Mesothelial cell of epicardium (in vitro differentiated cells): ENCODE results near the gene ZNF438. TPM values are rescaled to one million over a fixed set of nuclear protein-coding genes. Genes with fewer than 3 reads are reported as not detected.

Experiments used
- DNase-seq, 2 experiments: peaks; one replicate each; pipeline ENCODE4 v3.0.0; 2021; ENCODE audit warnings: low spot score in 2 of 2; ENCODE audit not compliant: unreplicated experiment in 2 of 2
- H3K27ac Mint-ChIP-seq: 2 replicates; pipeline ENCODE4 v1.8.0; 2021; ENCODE audit warnings: mixed read lengths
- H3K27me3 Mint-ChIP-seq: 2 replicates; pipeline ENCODE4 v1.8.0; 2021; ENCODE audit warnings: low read depth, mixed read lengths
- H3K36me3 Mint-ChIP-seq: 2 replicates; pipeline ENCODE4 v1.8.0; 2021; ENCODE audit warnings: mixed read lengths
- H3K4me1 Mint-ChIP-seq: 2 replicates; pipeline ENCODE4 v1.8.0; 2021; ENCODE audit warnings: mixed read lengths
- H3K4me3 Mint-ChIP-seq: 2 replicates; pipeline ENCODE4 v1.8.0; 2021; ENCODE audit warnings: mild to moderate bottlenecking, moderate library complexity, mixed read lengths
- H3K9me3 Mint-ChIP-seq: 2 replicates; pipeline ENCODE4 v1.8.0; 2021; ENCODE audit warnings: mixed read lengths
- total RNA-seq: library from RNA; stranded (reverse); gene quantifications from 3 replicates; pipeline ENCODE4 v1.2.1, GENCODE V29; 2021
- TF ChIP-seq, protein P1 (sequence below): fragments of 200-600 bp; sonication (generic); IDR thresholded peaks from one replicate; pipeline ENCODE4 v1.5.0; 2021; ENCODE audit warnings: antibody characterized with exemption; ENCODE audit not compliant: unreplicated experiment

The ZNF438 gene
- total RNA-seq, 1 donor from 2014 or later, result 6.0 TPM

GRCh38 chr10:31000071-31000782, 31.4 kb downstream of the ZNF438 start:
- Mint-ChIP-seq H3K27ac (no peak overlapping the region), H3K9me3 (peaks cover 19% of the 10 kb centered on the region), H3K4me3 (no peak overlapping the region), H3K36me3 (peaks cover 4% of the 10 kb centered on the region), H3K27me3 (no peaks in the 10 kb centered on the region), H3K4me1 (peaks cover 20% of the 10 kb centered on the region)
- no peak for DNase-seq
- TF ChIP-seq, protein P1, sequence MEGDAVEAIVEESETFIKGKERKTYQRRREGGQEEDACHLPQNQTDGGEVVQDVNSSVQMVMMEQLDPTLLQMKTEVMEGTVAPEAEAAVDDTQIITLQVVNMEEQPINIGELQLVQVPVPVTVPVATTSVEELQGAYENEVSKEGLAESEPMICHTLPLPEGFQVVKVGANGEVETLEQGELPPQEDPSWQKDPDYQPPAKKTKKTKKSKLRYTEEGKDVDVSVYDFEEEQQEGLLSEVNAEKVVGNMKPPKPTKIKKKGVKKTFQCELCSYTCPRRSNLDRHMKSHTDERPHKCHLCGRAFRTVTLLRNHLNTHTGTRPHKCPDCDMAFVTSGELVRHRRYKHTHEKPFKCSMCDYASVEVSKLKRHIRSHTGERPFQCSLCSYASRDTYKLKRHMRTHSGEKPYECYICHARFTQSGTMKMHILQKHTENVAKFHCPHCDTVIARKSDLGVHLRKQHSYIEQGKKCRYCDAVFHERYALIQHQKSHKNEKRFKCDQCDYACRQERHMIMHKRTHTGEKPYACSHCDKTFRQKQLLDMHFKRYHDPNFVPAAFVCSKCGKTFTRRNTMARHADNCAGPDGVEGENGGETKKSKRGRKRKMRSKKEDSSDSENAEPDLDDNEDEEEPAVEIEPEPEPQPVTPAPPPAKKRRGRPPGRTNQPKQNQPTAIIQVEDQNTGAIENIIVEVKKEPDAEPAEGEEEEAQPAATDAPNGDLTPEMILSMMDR, result no peak

DNA sequence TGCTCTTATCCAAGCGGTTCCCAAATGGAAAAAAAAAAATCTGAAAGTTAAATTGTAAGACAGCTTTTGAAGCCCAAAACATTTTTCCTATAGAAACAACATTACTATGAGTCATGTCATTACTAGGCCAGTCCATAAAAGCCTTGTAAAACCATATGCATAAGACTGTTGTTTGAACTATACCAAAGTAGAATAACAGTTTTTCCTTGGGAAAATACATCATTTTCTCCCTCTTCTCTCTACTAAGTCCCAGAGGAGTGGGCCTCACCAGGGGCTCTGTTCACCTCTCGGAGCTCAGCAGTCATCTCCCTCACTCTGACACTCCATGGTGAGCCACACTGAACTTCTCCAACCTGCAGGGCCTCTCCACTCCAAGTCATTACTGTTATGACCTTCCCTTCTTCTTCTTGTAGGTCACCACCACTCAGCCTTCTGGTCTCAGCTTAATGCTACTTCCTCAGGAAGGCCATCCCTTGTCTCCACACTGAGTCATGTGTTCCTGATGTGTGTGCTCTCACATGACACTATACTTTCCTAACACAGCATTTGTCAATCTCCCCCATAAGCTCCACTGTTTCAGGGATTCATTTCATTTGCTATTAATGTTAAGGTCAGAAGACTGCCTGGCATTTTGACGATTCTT, 32.5 kb downstream of the ZNF438 start:
- no peak for DNase-seq
- TF ChIP-seq, protein P1, result no peak
- Mint-ChIP-seq H3K4me1 (peaks cover 20% of the 10 kb centered on the region), H3K27ac (peak overlapping the region; percentile 70), H3K36me3 (peaks cover 9% of the 10 kb centered on the region), H3K4me3 (no peak overlapping the region), H3K27me3 (no peaks in the 10 kb centered on the region), H3K9me3 (peaks cover 24% of the 10 kb centered on the region)

DNA sequence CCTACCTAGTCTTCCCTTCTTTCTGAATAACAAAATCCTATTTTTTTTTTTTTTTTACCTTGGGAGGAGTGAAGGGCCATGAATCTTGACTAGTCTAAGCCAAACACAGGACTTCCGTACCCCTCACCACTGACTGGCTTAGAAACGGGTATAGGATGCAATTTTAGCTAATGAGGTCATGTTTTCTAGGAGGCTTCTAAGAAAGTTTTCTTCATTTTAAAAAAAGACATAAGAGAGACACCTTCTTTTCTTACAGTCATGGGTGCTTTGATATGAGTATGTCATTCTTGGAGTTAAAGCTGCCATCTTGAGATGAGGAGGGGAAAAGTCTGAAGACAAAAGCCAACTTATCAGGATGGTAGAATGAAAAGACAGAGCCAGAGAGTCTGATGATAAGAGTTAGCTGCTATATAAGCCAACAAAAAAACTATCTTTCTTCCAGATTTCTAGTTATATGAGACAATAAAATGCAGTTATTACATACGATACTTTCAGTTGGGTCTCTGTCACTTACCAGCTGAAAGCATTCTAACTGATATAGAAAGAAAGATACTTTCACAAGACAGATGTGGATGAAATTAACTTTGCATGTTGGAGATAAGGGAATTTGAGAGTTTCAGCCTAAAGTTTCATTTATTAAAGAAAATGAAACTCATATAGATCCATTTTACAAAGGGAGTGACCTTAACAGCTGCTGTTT, 34.0 kb downstream of the ZNF438 start:
- Mint-ChIP-seq H3K4me1 (peaks cover 20% of the 10 kb centered on the region), H3K36me3 (peaks cover 16% of the 10 kb centered on the region), H3K27me3 (no peaks in the 10 kb centered on the region), H3K4me3 (no peak overlapping the region), H3K9me3 (peaks cover 34% of the 10 kb centered on the region), H3K27ac (no peak overlapping the region)
- DNase-seq, result no peak
- TF ChIP-seq, protein P1, result no peak

GRCh38 chr10:30996481-30997005, 35.1 kb downstream of the ZNF438 start:
- H3K36me3 Mint-ChIP-seq, result peaks cover 17% of the 10 kb centered on the region
- no peak for DNase-seq
- no peak overlapping the region for H3K4me3 Mint-ChIP-seq
- H3K27ac Mint-ChIP-seq, result peak overlapping the region; percentile 7
- TF ChIP-seq, protein P1, result no peak
- peaks cover 20% of the 10 kb centered on the region for H3K4me1 Mint-ChIP-seq
- no peaks in the 10 kb centered on the region for H3K27me3 Mint-ChIP-seq
- H3K9me3 Mint-ChIP-seq, result peaks cover 35% of the 10 kb centered on the region

- no peak overlapping the region for H3K27ac Mint-ChIP-seq
- peaks cover 17% of the 10 kb centered on the region for H3K36me3 Mint-ChIP-seq
- TF ChIP-seq, protein P1, result no peak
- peaks cover 35% of the 10 kb centered on the region for H3K9me3 Mint-ChIP-seq
- H3K4me3 Mint-ChIP-seq, result no peak overlapping the region
- DNase-seq, result no peak
- peaks cover 17% of the 10 kb centered on the region for H3K4me1 Mint-ChIP-seq
- no peaks in the 10 kb centered on the region for H3K27me3 Mint-ChIP-seq
Measured at GRCh38 chr10:30995081-30995770, 36.4 kb downstream of the ZNF438 start.
